Fibroblast of peridontal ligament (primary cell): ENCODE measurements around the gene RASL12.
A peak's percentile ranks its signal among the peaks of the same experiment; 100 is the strongest.

Experiments
- DNase-seq: peaks from one replicate; pipeline ENCODE4 v3.0.0-alpha.2; 2010; ENCODE audit errors: extremely low read depth

Gene RASL12

DNA sequence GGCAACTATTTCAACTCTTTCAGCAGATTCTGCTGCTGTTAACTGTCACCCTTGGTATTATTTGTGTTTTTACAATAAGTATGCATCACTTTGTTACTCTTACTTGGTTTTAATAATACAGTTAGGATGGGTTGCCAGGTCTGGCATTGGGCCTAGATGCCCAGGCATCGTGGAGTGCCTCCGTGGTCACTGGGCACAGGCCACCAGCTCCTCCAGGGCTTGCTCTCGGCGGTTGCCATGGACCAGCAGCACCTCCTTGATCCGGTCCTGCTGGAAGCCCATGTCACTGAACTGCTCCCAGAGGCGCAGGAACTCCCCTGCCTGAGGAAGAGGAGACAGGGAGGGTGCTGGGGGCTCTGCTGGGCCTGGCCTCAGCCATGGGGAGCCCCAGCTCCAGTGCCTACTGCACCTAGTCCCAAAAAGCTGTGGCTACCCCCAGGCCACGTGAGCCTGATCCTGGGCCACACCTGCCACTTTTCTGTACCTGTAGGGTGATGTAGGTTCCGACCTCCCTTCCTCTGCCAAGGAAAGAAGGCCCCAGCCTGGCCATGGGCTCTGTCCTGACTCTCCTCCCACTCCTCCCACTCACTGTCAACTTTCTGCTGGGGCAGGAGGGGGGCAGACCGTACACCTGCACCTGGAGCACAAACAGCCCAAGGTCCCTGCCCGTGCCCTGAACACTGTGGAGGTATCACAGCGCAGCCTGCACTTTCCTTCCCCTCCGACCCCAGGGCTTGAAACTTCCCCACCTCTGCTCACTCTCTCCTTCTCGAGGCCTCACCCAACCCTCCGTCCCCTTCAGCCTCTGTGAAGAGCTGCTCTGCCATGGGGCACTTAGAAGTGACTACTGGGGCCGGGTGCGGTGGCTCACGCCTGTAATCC, 25.4 kb upstream of the RASL12 start:
- DNase-seq = no peak

DNA sequence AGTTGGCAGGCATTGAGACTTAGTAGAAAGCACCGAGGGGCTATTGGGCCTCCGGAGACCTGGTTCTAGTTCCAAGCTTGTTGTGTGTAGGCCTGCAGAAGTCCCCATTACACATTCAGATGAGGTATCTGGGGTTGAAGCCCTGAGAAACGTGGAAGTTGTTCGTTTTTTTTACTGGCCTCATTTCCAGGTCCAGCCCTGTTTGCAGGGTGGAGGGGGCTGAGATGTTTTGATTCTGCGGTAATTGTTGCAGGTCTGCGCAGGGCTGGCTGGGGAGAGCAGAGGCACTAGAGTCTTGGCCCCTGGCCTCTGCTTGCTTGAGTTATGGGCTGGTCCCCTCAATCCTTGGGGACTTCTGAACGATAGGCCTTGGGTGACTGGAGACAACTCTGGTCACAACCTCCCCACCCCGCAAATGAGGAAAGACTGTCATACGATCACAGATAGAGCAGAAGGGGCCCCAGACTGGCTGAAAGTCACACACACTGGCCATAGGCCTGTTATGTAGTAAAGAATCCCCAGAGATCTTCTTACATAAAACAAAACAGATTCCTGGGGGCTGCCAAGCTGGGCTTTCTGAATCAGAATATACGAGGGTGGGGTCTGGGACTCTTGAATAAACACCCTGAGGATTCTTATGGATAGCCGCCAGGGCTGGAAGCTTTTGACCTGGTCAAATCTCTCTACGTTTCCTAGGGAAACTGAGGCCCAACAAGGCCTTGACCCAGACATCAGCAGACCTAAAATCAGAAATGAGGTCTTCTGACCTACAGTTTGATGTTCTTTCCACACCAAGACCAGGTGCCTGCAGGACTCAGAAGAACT, 24.4 kb upstream of the RASL12 start:
- DNase-seq = no peak

DNA sequence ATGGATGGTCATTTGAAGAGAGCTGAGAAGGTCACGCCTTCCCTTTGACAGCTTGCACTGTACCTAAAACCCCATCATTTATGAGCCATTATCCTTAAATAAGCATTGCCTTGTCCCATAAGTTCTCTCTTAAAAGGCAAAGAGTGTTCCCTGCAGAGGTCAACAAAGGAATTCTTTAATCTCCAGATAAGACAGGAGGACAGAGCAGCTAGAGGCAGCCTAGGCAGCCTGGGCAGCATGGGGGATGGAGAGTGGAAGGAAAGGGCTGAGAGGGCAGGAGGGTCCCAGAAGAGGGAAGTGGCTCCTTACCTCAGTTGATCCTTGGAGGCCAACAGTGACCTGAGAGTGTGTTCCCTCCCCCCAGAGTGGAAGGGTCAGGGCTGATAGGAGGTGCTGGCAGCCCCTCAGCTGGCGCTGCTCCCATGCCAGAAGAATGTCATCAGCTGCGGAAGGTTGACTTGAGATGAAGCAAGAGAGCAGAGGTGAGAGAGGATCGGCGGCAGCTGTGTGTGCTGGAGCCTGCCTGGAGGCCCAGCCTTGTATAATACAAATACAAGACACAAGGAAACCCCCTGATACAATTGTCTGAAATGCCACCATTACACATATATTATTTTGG, 21.5 kb upstream of the RASL12 start:
- no peak for DNase-seq

DNA sequence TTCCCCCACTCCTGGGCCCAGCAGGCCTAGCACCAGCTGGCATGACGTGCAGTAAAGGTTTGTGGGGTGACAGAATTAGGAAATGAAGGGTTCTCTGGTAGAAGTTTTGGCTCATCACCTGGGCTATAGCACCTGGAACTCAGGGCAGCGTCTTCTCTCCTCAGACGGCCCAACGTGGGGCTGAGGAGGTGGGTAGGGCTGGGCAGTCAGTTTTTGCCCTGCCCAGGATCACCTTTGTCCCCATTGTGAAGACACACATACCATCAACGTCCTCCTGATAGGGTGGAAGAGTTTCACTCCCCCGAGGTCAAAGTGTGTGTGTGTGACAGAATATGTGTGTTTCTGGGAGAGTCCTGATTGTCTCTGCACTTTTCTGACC, 20.8 kb upstream of the RASL12 start:
- DNase-seq = no peak

DNA sequence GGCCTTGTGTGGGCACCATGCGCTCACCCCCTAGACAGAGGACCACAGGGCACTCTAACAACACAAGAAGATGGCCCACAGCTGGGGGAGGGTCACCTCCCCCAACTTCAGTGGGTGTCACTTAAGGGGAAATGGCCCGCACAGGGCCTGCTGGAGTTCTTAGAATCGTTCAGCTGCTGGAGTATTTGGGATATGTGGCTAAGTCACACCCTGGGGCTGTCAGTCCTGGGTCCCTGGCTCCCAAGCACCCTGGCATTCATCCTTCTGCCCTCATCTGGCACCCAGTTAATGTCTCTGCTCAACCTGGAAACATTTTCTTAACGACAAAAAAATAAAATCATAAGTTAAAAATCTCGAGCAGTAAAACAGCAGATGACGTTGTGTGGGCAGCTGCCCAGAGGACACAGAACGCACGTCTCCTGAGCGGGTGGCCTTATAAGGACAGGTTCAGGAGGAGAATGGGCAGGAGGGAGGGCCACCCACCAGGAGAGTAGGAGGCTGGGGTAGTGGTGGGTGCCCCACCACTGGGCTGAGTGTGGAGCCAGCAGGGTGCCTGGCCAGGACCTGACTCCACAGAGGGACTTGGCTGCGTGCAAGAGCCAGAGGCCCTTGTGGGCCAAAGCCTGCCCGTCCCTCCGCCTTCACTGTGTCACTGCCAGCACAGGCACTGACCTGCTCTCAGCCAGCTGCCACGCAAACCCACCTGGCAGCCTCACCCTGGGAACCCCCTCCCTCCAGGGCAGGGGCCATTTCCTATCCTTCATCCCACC, 20.3 kb upstream of the RASL12 start:
- no peak for DNase-seq

DNA sequence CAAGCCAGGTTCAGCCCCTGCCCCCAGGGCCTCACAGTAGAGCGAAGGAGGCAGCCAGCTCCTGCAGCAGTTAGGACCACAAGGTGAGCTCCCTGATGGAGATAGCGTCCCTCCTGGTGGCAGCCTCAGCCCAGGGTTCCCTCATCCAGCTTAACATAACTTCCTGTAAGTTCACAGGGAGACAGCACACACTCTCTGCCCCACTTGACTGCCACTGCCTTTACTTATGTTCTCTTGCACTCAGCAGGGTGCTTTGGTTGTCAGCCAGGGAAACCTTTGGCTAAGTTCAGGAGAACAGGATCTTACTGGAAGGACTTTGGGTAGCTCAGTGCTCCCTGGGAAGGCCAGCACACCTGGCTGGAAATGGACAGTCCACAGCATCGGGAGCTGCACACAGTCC, 19.6 kb upstream of the RASL12 start:
- no peak for DNase-seq

DNA sequence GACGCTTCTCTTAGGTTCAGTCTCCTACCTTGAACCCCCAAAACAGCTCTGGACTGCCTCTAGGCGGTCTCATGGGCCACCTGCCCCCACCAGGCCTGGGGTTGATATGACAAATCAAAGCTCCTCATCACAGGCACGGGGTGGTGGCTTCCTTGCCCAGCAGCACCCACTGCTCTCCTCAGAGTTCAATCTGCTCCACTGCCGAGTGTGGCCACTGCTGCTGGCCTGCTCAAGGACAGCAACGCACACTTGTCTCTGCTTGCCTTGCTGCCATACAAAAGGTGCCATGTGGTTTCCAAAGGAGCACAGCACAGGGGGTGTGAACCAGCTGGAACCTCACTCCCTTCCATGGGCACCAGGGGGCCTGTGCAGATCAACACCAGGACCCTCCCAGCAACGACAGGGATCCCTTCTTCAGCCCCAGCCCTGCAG, 18.9 kb upstream of the RASL12 start:
- no peak for DNase-seq

DNA sequence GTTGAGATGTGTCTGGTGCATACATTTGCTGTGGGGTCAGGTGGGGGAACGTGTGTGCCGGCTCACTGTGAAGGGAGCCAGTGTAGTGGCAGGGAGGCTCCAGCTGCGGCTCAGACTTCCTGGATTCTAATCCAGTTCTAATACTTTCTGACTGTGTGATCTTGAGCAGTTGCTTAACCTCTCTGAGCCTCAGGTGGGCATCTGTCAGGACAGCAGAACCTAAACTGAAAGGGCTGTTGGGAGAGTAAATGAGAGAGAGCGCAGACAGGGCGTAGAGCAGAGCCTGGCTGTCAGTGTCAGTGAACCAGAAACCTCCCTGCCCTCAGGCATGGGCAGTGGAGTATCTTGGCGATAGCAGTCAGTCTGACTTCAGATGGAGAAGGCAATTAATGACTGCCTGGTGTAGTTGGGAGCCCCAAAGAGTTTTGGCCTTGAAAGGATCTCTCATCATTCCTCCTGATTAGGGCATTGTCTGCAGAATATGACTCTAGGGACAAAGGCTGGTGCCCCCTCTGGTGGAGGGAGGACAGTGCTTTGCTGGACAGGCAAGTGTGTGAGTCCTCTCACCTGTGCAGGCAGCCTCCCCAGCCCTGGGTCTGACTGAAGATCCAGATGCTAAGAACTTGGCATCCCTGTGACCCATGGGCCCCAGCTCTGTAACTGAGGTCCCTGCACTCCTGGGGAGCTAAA, 18.3 kb upstream of the RASL12 start:
- DNase-seq = peak; percentile 13

DNA sequence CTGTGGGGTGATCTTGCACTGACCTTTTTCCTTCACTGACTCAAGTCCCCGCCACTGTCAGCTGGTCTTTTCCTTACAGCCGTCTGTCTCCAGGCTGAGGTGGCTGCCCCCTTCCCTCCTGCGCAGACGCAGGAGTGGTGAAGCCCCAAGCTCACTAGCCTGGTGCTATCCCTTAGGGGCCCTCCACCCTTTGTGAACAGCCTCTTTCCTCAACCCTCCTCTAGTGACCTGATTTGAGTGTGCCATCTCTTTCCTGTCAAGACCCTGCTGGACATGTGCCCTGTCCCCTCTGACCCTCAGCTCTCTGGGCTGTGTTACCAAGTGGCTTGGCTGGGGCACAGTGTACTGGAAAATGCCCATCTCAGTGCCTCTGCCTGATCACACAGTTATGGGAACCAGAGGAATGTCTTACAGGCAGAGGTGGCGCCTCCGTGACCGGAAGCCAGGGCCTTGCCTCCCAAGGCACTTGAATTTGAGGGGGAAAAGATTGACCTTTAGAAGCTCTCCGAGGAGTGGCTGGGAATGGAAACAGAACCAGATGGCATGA, 17.5 kb upstream of the RASL12 start:
- DNase-seq = no peak

DNA sequence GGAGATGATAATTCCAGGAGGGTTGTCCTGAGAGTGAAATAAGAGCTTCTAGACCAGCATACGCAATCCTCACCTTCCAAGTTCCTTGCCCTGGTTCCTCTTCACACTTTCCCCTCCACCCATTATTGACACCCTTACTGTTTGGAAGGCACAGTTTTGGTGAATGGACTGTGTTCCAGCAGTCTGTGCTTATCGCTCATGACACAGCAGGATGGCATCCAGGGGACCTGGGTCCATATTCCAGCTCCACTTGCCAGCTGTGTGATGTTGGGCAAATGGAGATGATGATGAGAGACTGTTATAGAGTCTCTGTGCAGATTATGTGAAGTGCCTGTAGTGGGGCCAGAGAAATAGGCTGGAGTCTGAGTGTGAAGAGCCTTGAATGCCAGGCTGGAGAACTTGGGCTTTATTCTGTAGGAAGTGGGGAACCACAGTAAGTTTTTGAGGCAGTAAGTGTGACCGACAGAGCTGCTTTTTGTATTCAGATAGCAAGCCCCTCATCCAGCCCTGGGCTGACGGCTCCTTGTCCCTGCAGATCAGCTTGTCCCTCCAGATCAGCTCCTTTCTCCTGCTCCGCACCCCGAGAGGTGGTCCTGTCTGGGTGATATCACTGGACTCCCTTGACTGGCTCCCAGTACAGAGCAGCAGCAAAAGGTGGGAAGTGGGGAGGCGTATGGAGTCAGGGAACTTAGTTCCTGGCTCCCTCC, 16.9 kb upstream of the RASL12 start:
- DNase-seq = no peak

DNA sequence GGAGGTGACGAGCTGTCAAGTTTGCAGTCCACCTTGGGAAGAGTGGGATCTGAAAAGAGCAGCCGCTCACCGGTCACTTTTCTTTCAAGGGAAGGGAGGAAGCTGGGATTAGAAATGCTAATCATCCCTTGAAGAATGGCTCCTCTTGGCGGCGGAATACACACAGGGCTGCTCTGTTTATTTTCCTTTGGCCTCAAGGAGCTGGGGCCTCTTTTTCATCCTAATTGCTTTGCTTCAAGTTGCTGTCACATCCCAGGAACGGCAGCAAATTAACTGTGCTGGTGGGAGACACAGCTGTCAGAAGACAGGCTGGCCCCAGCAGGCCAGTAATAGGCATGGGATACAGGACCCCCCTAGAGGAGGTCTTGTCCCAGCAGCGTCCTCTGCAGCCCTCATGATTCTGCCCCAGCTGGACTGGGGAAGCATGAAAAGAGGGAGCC, 15.5 kb upstream of the RASL12 start:
- peak; percentile 68 for DNase-seq

DNA sequence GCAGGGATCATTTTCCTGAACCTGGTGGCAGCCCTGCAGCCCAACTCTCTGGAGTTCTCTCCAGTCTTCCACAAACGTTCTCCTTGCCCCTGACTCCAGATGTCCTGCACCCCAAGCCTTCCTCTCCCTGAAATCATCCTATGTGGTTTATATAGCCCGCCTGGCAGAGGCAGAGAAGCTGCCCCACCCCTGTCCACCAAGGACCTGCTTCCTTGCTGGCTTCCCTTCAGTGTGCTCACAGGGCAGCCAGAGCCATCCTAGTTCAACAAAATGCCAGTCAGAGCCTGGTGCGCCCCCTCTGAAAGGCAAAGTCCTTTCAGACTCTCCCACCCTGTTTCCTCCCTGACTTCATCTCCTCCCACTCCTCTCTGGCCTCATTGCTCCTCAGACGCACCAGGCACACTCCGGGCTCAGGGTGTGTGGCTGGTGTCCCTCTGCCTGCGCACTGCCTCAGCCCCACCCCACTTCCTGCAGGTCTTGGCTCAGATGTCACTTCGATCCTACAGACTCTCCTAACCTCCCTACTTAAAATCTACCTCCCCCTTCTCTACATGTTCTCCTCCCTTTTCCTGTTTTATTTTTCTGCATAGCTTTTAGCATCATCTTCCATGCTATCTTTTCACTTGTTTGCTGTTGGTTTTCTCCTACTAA, 14.6 kb upstream of the RASL12 start:
- DNase-seq = no peak

DNA sequence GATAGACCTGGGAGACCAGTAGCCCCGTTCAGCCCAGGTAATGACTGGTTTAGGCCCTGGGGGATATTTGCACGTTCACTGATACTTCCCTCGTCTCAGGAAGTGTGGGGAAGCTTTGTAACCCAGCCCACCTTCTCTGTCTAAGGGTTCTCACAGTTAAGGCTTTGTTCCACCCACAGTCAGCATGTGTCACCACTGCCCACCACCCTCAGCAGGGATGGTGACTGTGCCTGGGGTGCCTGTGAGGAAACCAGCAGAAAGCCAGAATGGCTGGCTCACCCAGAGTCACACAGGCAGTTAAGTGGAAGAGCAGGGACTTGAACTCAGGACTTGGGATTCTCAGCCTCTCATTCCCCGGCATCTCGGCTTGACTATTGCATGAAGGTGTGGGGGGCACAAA, 14.0 kb upstream of the RASL12 start:
- DNase-seq = no peak

DNA sequence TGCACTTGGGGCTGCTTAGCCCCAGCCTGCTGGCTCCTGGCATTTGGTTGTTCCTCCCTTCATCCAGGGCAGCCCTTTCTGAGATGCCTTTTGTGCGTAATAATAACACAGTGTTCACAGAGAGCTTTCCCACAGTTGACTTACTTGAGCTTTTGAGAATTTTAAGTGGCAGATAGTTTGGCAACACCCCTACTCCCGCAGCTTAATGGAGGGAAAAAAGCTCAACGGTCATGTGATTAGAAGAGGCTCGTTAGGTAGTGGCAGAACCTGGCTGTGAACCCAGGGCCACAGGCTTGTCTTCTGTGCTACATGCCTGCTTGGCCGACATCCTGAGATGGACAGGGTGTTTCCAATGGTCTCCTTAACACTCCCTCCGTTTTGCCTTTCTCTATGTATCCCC, 13.5 kb upstream of the RASL12 start:
- DNase-seq = no peak

DNA sequence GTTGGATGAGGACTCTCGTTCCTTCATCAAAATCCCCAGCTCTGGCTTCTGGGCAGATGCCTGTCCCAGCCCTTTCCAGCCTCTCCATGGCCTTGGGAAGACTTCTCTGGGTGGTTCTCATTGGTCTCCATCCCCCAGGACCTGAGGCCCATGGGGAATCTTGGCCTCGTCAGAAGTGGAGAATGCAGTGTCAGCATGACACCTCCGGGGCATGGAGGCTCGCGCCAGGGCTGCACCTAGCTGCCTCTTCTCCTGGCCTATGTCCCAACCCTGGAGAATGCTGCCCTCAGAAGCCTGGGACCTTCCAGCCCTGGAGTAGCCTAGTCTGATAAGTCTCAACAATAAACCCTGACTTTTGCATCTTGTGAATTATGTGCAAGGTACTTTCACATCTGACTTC, 11.8 kb upstream of the RASL12 start:
- no peak for DNase-seq

DNA sequence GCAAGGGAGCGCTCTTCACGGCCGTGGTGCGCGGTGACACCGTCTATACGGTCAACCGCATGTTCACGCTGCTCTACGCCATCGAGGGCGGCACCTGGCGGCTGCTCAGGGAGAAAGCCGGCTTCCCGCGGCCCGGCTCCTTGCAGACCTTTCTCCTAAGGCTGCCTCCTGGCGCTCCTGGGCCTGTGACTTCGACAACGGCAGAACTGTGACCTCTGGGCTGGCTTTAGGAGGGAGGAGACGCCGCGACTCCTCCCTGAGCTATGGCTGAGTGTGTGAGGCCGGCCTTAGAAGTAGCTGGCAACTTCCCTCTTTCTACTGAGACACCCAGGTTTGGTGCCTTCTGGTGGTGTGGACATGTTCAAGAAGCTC, 10.2 kb upstream of the RASL12 start:
- peak; percentile 57 for DNase-seq

DNA sequence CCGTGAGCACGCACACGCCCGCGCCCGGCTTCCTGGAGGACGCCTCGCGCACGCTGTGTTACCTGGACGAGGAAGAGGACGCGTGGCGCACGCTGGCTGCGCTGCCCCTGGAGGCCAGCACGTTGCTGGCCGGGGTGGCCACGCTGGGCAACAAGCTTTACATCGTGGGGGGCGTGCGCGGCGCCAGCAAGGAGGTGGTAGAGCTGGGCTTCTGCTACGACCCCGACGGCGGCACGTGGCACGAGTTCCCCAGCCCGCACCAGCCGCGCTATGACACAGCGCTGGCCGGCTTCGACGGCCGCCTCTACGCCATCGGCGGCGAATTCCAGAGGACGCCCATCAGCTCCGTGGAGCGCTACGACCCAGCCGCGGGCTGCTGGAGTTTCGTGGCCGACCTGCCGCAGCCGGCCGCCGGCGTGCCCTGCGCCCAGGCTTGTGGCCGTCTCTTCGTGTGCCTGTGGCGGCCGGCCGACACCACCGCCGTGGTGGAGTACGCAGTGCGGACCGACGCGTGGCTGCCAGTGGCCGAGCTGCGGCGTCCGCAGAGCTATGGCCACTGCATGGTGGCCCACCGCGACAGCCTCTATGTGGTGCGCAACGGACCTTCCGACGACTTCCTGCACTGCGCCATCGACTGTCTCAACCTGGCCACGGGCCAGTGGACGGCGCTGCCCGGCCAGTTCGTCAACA, 9.6 kb upstream of the RASL12 start:
- no peak for DNase-seq

DNA sequence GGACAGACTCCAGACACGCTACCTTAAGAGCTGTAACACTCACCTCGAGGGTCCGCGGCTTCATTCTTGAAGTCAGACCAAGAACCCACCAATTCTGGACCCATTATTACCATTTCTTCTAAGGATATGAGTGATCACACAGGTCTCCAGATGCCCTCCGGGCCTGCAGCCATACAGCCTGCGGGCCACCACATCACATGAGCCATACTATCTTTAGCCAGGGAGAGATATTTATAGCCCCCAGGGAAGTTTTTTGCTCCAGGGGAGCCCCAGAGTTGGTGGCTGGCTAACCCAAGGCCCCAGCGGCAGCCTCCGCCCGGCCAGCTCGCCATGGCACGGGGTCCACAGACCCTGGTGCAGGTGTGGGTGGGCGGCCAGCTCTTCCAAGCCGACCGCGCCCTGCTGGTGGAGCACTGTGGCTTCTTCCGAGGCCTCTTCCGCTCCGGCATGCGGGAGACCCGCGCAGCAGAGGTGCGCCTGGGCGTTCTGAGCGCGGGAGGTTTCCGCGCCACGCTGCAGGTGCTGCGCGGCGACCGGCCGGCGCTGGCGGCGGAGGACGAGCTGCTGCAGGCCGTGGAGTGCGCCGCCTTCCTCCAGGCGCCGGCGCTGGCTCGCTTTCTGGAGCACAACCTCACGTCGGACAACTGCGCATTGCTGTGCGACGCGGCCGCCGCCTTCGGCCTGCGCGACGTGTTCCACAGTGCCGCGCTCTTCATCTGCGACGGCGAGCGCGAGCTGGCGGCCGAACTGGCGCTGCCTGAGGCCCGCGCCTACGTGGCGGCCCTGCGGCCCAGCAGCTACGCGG, 8.9 kb upstream of the RASL12 start, which contains the start of gene KBTBD13:
Gene KBTBD13, plus strand, starts transcription at position 261 of the 805 bp plus-strand sequence. Its CDS starts 70 bp downstream, at position 331.
- no peak for DNase-seq
